WTC11 (cell line): ENCODE data around the gene DDX25. TPM values are rescaled to one million over a fixed set of nuclear protein-coding genes. Genes with fewer than 3 reads are reported as not detected.

Experiments
- ATAC-seq: fragments of 200-7000 bp; cut with Tn5 transposase; 2 replicates; pipeline ENCODE4 v1.10.0; 2021; ENCODE audit warnings: mild to moderate bottlenecking, moderate library complexity
- CTCF ChIA-PET: fragments of 300-600 bp; sonication (Branson Sonifier 250); formaldehyde crosslinking; loops from one replicate; lab custom pipeline; 2021; ENCODE audit warnings: antibody characterized with exemption; lab: Charles Lee
- POLR2A ChIA-PET: fragments of 350-600 bp; sonication (Branson Sonifier 250); formaldehyde crosslinking; loops from one replicate; lab custom pipeline; 2021; ENCODE audit warnings: antibody characterized with exemption; lab: Charles Lee
- DNase-seq: peaks from one replicate; pipeline ENCODE4 v3.0.0; 2021; ENCODE audit warnings: low spot score
- H3K27ac Mint-ChIP-seq: 2 replicates; pipeline ENCODE4 v1.8.0; 2021; ENCODE audit warnings: mixed read lengths
- H3K27me3 Mint-ChIP-seq: 2 replicates; pipeline ENCODE4 v1.8.0; 2021; ENCODE audit warnings: low read depth, mild to moderate bottlenecking, moderate library complexity, mixed read lengths
- H3K36me3 Mint-ChIP-seq: 2 replicates; pipeline ENCODE4 v1.8.0; 2021; ENCODE audit warnings: mixed read lengths
- H3K4me1 Mint-ChIP-seq: 2 replicates; pipeline ENCODE4 v1.8.0; 2022; ENCODE audit warnings: mixed read lengths
- H3K4me3 Mint-ChIP-seq: 2 replicates; pipeline ENCODE4 v1.8.0; 2021; ENCODE audit warnings: mild to moderate bottlenecking, moderate library complexity, mixed read lengths
- H3K9me3 Mint-ChIP-seq: 2 replicates; pipeline ENCODE4 v1.8.0; 2021; ENCODE audit warnings: mixed read lengths
- ELF4 ChIP-seq: sonication (generic); formaldehyde crosslinking; IDR thresholded peaks from 2 replicates; pipeline ENCODE4 v1.8.1; 2022; ENCODE audit warnings: low read depth, mild to moderate bottlenecking, moderate library complexity, missing genetic modification reagents
- EMX1 ChIP-seq: fragments of 250-450 bp; sonication (Bioruptor Pico); IDR thresholded peaks from 2 replicates; pipeline ENCODE4 v1.8.0; 2021; ENCODE audit warnings: mild to moderate bottlenecking
- ETV6 ChIP-seq: sonication (generic); formaldehyde crosslinking; IDR thresholded peaks from 2 replicates; pipeline ENCODE4 v1.8.1; 2022; ENCODE audit warnings: mild to moderate bottlenecking, missing genetic modification reagents
- JAZF1 ChIP-seq: fragments of 250-450 bp; sonication (Bioruptor Pico); IDR thresholded peaks from 2 replicates; pipeline ENCODE4 v1.9.0; 2021; ENCODE audit warnings: moderate library complexity, mild to moderate bottlenecking, inconsistent platforms
- NFE2L1 ChIP-seq: sonication (generic); formaldehyde crosslinking; IDR thresholded peaks from 2 replicates; pipeline ENCODE4 v1.8.1; 2023; ENCODE audit warnings: missing genetic modification reagents
- RELA ChIP-seq: sonication (generic); formaldehyde crosslinking; IDR thresholded peaks from 2 replicates; pipeline ENCODE4 v1.8.1; 2022; ENCODE audit warnings: missing genetic modification reagents, mild to moderate bottlenecking, borderline replicate concordance
- TCF7 ChIP-seq: sonication (generic); formaldehyde crosslinking; IDR thresholded peaks from 2 replicates; pipeline ENCODE4 v1.8.0; 2022; ENCODE audit warnings: mild to moderate bottlenecking, low read depth, missing genetic modification reagents, moderate library complexity
- ZBTB21 ChIP-seq: sonication (generic); formaldehyde crosslinking; IDR thresholded peaks from 2 replicates; pipeline ENCODE4 v1.8.1; 2023; ENCODE audit warnings: mild to moderate bottlenecking, missing genetic modification reagents, borderline replicate concordance
- ZNF232 ChIP-seq: sonication (generic); formaldehyde crosslinking; IDR thresholded peaks from 2 replicates; pipeline ENCODE4 v1.8.0; 2022; ENCODE audit warnings: mild to moderate bottlenecking, missing genetic modification reagents
- ZNF396 ChIP-seq: fragments of 250-450 bp; sonication (Bioruptor Pico); IDR thresholded peaks from 2 replicates; pipeline ENCODE4 v1.8.0; 2021; ENCODE audit warnings: mild to moderate bottlenecking, moderate library complexity, borderline replicate concordance
- total RNA-seq: library from RNA; stranded (reverse); gene quantifications from 3 replicates; pipeline ENCODE4 v1.2.3, GENCODE V29; 2021
- TF ChIP-seq, protein P1 (sequence below): fragments of 250-450 bp; sonication (Bioruptor Pico); IDR thresholded peaks from 2 replicates; pipeline ENCODE4 v1.9.0; 2021; ENCODE audit warnings: mild to moderate bottlenecking, borderline replicate concordance
- TF ChIP-seq, protein P2 (sequence below): sonication (generic); formaldehyde crosslinking; IDR thresholded peaks from 2 replicates; pipeline ENCODE4 v1.8.0; 2023; ENCODE audit warnings: missing genetic modification reagents
- TF ChIP-seq, protein P3 (sequence below): sonication (generic); formaldehyde crosslinking; IDR thresholded peaks from 2 replicates; pipeline ENCODE4 v1.8.0; 2022; ENCODE audit warnings: mild to moderate bottlenecking, missing genetic modification reagents
- TF ChIP-seq, protein P4 (sequence below): fragments of 250-450 bp; sonication (Bioruptor Pico); IDR thresholded peaks from 2 replicates; pipeline ENCODE4 v1.9.0; 2021; ENCODE audit warnings: moderate library complexity, mild to moderate bottlenecking, inconsistent platforms, borderline replicate concordance
- TF ChIP-seq, protein P5 (sequence below): sonication (generic); formaldehyde crosslinking; conservative IDR thresholded peaks from 2 replicates; pipeline ENCODE4 v1.8.1; 2022; ENCODE audit warnings: mild to moderate bottlenecking, missing genetic modification reagents
- TF ChIP-seq, protein P6 (sequence below): sonication (generic); formaldehyde crosslinking; IDR thresholded peaks from 2 replicates; pipeline ENCODE4 v1.8.1; 2022; ENCODE audit warnings: mild to moderate bottlenecking, moderate library complexity, missing genetic modification reagents
- TF ChIP-seq, protein P7 (sequence below): sonication (generic); formaldehyde crosslinking; IDR thresholded peaks from 2 replicates; pipeline ENCODE4 v1.8.1; 2022; ENCODE audit warnings: low read depth, missing genetic modification reagents, borderline replicate concordance
- TF ChIP-seq, protein P8 (sequence below): fragments of 250-450 bp; sonication (Bioruptor Pico); IDR thresholded peaks from 2 replicates; pipeline ENCODE4 v1.9.0; 2021; ENCODE audit warnings: mild to moderate bottlenecking
- TF ChIP-seq, protein P9 (sequence below): fragments of 250-450 bp; sonication (Bioruptor Pico); IDR thresholded peaks from 2 replicates; pipeline ENCODE4 v1.8.0; 2021; ENCODE audit warnings: mild to moderate bottlenecking
- TF ChIP-seq, protein P10 (sequence below): sonication (generic); formaldehyde crosslinking; IDR thresholded peaks from 2 replicates; pipeline ENCODE4 v1.8.0; 2022; ENCODE audit warnings: mild to moderate bottlenecking, missing genetic modification reagents
- TF ChIP-seq, protein P11 (sequence below): sonication (generic); formaldehyde crosslinking; IDR thresholded peaks from 2 replicates; pipeline ENCODE4 v1.8.1; 2023; ENCODE audit warnings: mild to moderate bottlenecking, missing genetic modification reagents

The DDX25 gene
- total RNA-seq, 1 experiment from 2014 or later, result 17.5 TPM

DNA sequence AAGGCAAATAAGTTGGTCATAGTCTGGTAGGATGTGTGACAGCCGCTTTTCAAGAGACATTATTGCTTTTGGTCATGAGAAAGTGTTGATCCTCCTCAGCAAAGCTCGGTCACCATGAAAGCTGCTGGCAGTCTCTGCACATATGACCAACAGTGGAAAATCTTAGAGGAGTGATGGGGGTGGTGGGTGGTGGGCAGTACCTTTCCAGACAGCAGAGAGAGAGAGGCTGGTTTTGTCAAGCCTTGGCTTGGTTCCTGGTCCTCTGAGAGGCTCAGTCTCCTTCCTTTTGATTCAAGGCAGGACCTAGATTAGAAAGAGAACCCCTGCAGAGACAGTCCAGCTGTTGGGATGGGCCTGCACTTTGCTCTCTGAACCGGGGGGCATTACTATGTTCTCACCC is 21.5 kb downstream of the DDX25 start (continued):
- TF ChIP-seq, protein P1, sequence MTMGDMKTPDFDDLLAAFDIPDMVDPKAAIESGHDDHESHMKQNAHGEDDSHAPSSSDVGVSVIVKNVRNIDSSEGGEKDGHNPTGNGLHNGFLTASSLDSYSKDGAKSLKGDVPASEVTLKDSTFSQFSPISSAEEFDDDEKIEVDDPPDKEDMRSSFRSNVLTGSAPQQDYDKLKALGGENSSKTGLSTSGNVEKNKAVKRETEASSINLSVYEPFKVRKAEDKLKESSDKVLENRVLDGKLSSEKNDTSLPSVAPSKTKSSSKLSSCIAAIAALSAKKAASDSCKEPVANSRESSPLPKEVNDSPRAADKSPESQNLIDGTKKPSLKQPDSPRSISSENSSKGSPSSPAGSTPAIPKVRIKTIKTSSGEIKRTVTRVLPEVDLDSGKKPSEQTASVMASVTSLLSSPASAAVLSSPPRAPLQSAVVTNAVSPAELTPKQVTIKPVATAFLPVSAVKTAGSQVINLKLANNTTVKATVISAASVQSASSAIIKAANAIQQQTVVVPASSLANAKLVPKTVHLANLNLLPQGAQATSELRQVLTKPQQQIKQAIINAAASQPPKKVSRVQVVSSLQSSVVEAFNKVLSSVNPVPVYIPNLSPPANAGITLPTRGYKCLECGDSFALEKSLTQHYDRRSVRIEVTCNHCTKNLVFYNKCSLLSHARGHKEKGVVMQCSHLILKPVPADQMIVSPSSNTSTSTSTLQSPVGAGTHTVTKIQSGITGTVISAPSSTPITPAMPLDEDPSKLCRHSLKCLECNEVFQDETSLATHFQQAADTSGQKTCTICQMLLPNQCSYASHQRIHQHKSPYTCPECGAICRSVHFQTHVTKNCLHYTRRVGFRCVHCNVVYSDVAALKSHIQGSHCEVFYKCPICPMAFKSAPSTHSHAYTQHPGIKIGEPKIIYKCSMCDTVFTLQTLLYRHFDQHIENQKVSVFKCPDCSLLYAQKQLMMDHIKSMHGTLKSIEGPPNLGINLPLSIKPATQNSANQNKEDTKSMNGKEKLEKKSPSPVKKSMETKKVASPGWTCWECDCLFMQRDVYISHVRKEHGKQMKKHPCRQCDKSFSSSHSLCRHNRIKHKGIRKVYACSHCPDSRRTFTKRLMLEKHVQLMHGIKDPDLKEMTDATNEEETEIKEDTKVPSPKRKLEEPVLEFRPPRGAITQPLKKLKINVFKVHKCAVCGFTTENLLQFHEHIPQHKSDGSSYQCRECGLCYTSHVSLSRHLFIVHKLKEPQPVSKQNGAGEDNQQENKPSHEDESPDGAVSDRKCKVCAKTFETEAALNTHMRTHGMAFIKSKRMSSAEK (CRISPR knock-in tag), result no peak
- TF ChIP-seq, protein P2, sequence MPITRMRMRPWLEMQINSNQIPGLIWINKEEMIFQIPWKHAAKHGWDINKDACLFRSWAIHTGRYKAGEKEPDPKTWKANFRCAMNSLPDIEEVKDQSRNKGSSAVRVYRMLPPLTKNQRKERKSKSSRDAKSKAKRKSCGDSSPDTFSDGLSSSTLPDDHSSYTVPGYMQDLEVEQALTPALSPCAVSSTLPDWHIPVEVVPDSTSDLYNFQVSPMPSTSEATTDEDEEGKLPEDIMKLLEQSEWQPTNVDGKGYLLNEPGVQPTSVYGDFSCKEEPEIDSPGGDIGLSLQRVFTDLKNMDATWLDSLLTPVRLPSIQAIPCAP (CRISPR knock-in tag), result no peak
- TF ChIP-seq, protein P3, sequence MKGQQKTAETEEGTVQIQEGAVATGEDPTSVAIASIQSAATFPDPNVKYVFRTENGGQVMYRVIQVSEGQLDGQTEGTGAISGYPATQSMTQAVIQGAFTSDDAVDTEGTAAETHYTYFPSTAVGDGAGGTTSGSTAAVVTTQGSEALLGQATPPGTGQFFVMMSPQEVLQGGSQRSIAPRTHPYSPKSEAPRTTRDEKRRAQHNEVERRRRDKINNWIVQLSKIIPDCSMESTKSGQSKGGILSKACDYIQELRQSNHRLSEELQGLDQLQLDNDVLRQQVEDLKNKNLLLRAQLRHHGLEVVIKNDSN (CRISPR knock-in tag), result no peak
- TF ChIP-seq, protein P4, sequence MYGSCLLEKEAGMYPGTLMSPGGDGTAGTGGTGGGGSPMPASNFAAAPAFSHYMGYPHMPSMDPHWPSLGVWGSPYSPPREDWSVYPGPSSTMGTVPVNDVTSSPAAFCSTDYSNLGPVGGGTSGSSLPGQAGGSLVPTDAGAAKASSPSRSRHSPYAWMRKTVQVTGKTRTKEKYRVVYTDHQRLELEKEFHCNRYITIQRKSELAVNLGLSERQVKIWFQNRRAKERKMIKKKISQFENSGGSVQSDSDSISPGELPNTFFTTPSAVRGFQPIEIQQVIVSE (CRISPR knock-in tag), result no peak
- no peak for TF ChIP-seq ZNF232
- TF ChIP-seq, protein P5, sequence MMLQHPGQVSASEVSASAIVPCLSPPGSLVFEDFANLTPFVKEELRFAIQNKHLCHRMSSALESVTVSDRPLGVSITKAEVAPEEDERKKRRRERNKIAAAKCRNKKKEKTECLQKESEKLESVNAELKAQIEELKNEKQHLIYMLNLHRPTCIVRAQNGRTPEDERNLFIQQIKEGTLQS (CRISPR knock-in tag), result no peak
- TF ChIP-seq, all 79 proteins: peak for 0

DNA sequence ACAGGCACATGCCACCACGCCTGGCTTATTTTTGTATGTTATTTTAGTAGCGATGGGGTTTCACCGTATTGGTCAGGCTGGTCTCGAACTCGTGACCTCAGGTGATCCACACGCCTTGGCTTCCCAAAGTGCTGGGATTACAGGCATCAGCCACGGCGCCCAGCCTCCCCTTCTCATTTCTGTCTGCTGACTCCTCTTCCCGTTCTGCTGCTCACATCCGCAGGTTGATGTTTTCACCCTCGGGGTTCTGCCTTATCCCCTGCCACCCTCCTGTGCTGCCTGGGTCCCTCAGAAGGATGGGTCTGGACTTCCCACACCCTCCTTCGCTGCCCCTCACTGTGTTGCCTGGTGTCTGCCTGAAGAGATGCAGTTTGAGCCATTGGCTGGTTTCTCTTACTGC is 22.4 kb downstream of the DDX25 start:
- Mint-ChIP-seq H3K9me3 (no peaks in the 10 kb centered on the region), H3K27ac (no peak overlapping the region), H3K4me1 (peaks cover 12% of the 10 kb centered on the region), H3K27me3 (no peaks in the 10 kb centered on the region), H3K36me3 (no peaks in the 10 kb centered on the region), H3K4me3 (no peak overlapping the region)
- ATAC-seq (no peak), DNase-seq (no peak)
- ChIA-PET POLR2A (no interaction called here), CTCF (no interaction called here)
- TF ChIP-seq NFE2L1, result no peak
- TF ChIP-seq ETV6 (CRISPR knock-in tag), result no peak
- TF ChIP-seq ZBTB21 (CRISPR knock-in tag), result no peak
- TF ChIP-seq, protein P6, sequence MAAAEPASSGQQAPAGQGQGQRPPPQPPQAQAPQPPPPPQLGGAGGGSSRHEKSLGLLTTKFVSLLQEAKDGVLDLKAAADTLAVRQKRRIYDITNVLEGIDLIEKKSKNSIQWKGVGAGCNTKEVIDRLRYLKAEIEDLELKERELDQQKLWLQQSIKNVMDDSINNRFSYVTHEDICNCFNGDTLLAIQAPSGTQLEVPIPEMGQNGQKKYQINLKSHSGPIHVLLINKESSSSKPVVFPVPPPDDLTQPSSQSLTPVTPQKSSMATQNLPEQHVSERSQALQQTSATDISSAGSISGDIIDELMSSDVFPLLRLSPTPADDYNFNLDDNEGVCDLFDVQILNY, result no peak
- TF ChIP-seq, protein P7, sequence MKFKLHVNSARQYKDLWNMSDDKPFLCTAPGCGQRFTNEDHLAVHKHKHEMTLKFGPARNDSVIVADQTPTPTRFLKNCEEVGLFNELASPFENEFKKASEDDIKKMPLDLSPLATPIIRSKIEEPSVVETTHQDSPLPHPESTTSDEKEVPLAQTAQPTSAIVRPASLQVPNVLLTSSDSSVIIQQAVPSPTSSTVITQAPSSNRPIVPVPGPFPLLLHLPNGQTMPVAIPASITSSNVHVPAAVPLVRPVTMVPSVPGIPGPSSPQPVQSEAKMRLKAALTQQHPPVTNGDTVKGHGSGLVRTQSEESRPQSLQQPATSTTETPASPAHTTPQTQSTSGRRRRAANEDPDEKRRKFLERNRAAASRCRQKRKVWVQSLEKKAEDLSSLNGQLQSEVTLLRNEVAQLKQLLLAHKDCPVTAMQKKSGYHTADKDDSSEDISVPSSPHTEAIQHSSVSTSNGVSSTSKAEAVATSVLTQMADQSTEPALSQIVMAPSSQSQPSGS (CRISPR knock-in tag), result no peak
- no peak for TF ChIP-seq ZNF396
- TF ChIP-seq ELF4 (CRISPR knock-in tag), result no peak
- TF ChIP-seq, protein P8, sequence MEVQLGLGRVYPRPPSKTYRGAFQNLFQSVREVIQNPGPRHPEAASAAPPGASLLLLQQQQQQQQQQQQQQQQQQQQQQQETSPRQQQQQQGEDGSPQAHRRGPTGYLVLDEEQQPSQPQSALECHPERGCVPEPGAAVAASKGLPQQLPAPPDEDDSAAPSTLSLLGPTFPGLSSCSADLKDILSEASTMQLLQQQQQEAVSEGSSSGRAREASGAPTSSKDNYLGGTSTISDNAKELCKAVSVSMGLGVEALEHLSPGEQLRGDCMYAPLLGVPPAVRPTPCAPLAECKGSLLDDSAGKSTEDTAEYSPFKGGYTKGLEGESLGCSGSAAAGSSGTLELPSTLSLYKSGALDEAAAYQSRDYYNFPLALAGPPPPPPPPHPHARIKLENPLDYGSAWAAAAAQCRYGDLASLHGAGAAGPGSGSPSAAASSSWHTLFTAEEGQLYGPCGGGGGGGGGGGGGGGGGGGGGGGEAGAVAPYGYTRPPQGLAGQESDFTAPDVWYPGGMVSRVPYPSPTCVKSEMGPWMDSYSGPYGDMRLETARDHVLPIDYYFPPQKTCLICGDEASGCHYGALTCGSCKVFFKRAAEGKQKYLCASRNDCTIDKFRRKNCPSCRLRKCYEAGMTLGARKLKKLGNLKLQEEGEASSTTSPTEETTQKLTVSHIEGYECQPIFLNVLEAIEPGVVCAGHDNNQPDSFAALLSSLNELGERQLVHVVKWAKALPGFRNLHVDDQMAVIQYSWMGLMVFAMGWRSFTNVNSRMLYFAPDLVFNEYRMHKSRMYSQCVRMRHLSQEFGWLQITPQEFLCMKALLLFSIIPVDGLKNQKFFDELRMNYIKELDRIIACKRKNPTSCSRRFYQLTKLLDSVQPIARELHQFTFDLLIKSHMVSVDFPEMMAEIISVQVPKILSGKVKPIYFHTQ (CRISPR knock-in tag), result no peak
- no peak for TF ChIP-seq JAZF1 (CRISPR knock-in tag)
- TF ChIP-seq, protein P9, sequence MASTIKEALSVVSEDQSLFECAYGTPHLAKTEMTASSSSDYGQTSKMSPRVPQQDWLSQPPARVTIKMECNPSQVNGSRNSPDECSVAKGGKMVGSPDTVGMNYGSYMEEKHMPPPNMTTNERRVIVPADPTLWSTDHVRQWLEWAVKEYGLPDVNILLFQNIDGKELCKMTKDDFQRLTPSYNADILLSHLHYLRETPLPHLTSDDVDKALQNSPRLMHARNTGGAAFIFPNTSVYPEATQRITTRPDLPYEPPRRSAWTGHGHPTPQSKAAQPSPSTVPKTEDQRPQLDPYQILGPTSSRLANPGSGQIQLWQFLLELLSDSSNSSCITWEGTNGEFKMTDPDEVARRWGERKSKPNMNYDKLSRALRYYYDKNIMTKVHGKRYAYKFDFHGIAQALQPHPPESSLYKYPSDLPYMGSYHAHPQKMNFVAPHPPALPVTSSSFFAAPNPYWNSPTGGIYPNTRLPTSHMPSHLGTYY (CRISPR knock-in tag), result no peak
- TF ChIP-seq RELA (CRISPR knock-in tag), result no peak
- TF ChIP-seq TCF7, result no peak
- TF ChIP-seq, protein P10, sequence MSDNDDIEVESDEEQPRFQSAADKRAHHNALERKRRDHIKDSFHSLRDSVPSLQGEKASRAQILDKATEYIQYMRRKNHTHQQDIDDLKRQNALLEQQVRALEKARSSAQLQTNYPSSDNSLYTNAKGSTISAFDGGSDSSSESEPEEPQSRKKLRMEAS (CRISPR knock-in tag), result no peak
- TF ChIP-seq EMX1 (CRISPR knock-in tag), result no peak
- TF ChIP-seq, protein P11, sequence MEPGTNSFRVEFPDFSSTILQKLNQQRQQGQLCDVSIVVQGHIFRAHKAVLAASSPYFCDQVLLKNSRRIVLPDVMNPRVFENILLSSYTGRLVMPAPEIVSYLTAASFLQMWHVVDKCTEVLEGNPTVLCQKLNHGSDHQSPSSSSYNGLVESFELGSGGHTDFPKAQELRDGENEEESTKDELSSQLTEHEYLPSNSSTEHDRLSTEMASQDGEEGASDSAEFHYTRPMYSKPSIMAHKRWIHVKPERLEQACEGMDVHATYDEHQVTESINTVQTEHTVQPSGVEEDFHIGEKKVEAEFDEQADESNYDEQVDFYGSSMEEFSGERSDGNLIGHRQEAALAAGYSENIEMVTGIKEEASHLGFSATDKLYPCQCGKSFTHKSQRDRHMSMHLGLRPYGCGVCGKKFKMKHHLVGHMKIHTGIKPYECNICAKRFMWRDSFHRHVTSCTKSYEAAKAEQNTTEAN (CRISPR knock-in tag), result no peak
